ENCODE data around the gene MTG1.

MTG1 gene

GRCh38 chr10:133401981-133402725 is 8.2 kb downstream of the MTG1 start:
- no peak overlapping the region for H3K4me2 ChIP-seq (ENCODE audit: low read length)
- H3K9me2 ChIP-seq (ENCODE audit: low read depth, low read length) = no peaks in the 10 kb centered on the region
- no peaks in the 10 kb centered on the region for H4K20me1 ChIP-seq (ENCODE audit: insufficient read depth, low read length)

DNA sequence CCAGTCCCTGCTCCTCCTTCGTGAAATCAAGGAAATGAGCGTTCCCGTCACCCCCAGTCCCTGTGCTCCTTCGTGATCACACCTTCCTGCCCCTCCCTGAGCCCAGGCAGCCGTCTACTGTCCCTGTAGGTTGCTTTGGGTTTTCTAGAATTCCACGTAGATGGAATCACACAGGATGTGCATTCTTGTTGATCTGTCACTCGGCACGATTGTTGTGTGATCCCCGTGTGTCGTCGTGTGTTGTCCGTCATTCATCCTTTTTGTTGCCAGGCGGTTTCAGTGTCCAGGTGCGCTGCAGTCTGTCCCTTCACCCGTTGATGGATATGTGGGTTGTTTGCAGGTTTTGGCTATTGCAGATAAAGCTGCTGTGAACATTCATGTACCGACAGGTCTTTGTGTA is 9.4 kb downstream of the MTG1 start:
- H3K79me2 ChIP-seq (ENCODE audit: insufficient read depth, low read length) = peaks cover 20% of the 10 kb centered on the region
- peaks cover 92% of the 10 kb centered on the region for H3K36me3 ChIP-seq (ENCODE audit: insufficient read depth, low read length)

More at GRCh38 chr10:133401981-133402725, 8.2 kb downstream of the MTG1 start:
- Histone ChIP-seq H3K9ac (ENCODE audit: low read length) (no peak overlapping the region), H3K27me3 (ENCODE audit: insufficient read depth, low read length) (no peaks in the 10 kb centered on the region), H3K79me2 (ENCODE audit: insufficient read depth, low read length) (peaks cover 10% of the 10 kb centered on the region; the same call in 1 of the 2 replicates), H3K4me3 (ENCODE audit: low read depth, low read length, poor library complexity, severe bottlenecking) (no peak overlapping the region), H3F3A (ENCODE audit: insufficient read depth, low read length) (no peaks in the 10 kb centered on the region), H3K4me1 (ENCODE audit: insufficient read depth, low read length, severe bottlenecking) (peaks cover 10% of the 10 kb centered on the region), H2AFZ (ENCODE audit: low read length) (no peak overlapping the region), H3K9me3 (ENCODE audit: low read length) (peaks cover 4% of the 10 kb centered on the region; the same call in 1 of the 2 replicates), H3K27ac (ENCODE audit: low read depth, low read length, poor library complexity, severe bottlenecking) (no peak overlapping the region), H3K36me3 (ENCODE audit: insufficient read depth, low read length) (peaks cover 89% of the 10 kb centered on the region)
- no peak for TF ChIP-seq CTCF (IDR thresholded peaks at IDR 0.05; ENCODE audit: low read length)
- TF ChIP-seq EZH2 (IDR thresholded peaks at IDR 0.05; ENCODE audit: borderline replicate concordance, low read length) = no peak

GRCh38 chr10:133403784-133404183 is 9.8 kb downstream of the MTG1 start:
- Histone ChIP-seq H3K4me3 (ENCODE audit: low read depth, low read length, poor library complexity, severe bottlenecking) (no peak overlapping the region), H3K4me1 (ENCODE audit: insufficient read depth, low read length, severe bottlenecking) (peaks cover 10% of the 10 kb centered on the region), H3K27me3 (ENCODE audit: insufficient read depth, low read length) (no peaks in the 10 kb centered on the region), H3K27ac (ENCODE audit: low read depth, low read length, poor library complexity, severe bottlenecking) (no peak overlapping the region), H2AFZ (ENCODE audit: low read length) (no peak overlapping the region), H3K36me3 (ENCODE audit: insufficient read depth, low read length) (peaks cover 92% of the 10 kb centered on the region), H3K9ac (ENCODE audit: low read length) (no peak overlapping the region), H3K4me2 (ENCODE audit: low read length) (no peak overlapping the region), H4K20me1 (ENCODE audit: insufficient read depth, low read length) (no peaks in the 10 kb centered on the region), H3F3A (ENCODE audit: insufficient read depth, low read length) (no peaks in the 10 kb centered on the region), H3K9me3 (ENCODE audit: low read length) (peaks cover 5% of the 10 kb centered on the region; the same call in 1 of the 2 replicates), H3K79me2 (ENCODE audit: insufficient read depth, low read length) (peaks cover 25% of the 10 kb centered on the region), H3K9me2 (ENCODE audit: low read depth, low read length) (no peaks in the 10 kb centered on the region)
- TF ChIP-seq EZH2 (IDR thresholded peaks at IDR 0.05; ENCODE audit: borderline replicate concordance, low read length) = no peak
- no peak for TF ChIP-seq CTCF (IDR thresholded peaks at IDR 0.05; ENCODE audit: low read length)

More for the DNA sequence above, 9.4 kb downstream of the MTG1 start:
- TF ChIP-seq EZH2 (IDR thresholded peaks at IDR 0.05; ENCODE audit: borderline replicate concordance, low read length) = no peak
- no peak for TF ChIP-seq CTCF (IDR thresholded peaks at IDR 0.05; ENCODE audit: low read length)
- no peak overlapping the region for H3K4me3 ChIP-seq (ENCODE audit: low read depth, low read length, poor library complexity, severe bottlenecking)
- no peaks in the 10 kb centered on the region for H4K20me1 ChIP-seq (ENCODE audit: insufficient read depth, low read length)
- no peak overlapping the region for H3K27ac ChIP-seq (ENCODE audit: low read depth, low read length, poor library complexity, severe bottlenecking)
- H3K4me2 ChIP-seq (ENCODE audit: low read length) = no peak overlapping the region
- H3K9me3 ChIP-seq (ENCODE audit: low read length) = peaks cover 5% of the 10 kb centered on the region; the same call in 1 of the 2 replicates
- no peaks in the 10 kb centered on the region for H3K9me2 ChIP-seq (ENCODE audit: low read depth, low read length)
- H3K9ac ChIP-seq (ENCODE audit: low read length) = no peak overlapping the region
- H2AFZ ChIP-seq (ENCODE audit: low read length) = no peak overlapping the region
- peaks cover 10% of the 10 kb centered on the region for H3K4me1 ChIP-seq (ENCODE audit: insufficient read depth, low read length, severe bottlenecking)
- no peaks in the 10 kb centered on the region for H3F3A ChIP-seq (ENCODE audit: insufficient read depth, low read length)
- H3K27me3 ChIP-seq (ENCODE audit: insufficient read depth, low read length) = no peaks in the 10 kb centered on the region
